GM13976 (cell line): ENCODE results near the gene MYLK.

ENCODE experiments used
- DNase-seq: peaks from one replicate; pipeline ENCODE4 v3.0.0; 2012; ENCODE audit warnings: low spot score
- CTCF ChIP-seq: IDR thresholded peaks from 2 replicates; pipeline ENCODE4 v1.5.1; 2012; ENCODE audit warnings: borderline replicate concordance, mild to moderate bottlenecking; ENCODE audit not compliant: insufficient read depth; ENCODE audit errors: extremely low read depth, missing control alignments, control extremely low read depth
- in situ Hi-C: fragments of 300-500 bp; cut with MboI; formaldehyde crosslinking; loops from one replicate; pipeline ENCODE4 v1.12.0; 2022; ENCODE audit warnings: low sequenced_read_pairs, mixed read lengths, inconsistent platforms; ENCODE audit not compliant: unreplicated experiment

Gene MYLK

DNA sequence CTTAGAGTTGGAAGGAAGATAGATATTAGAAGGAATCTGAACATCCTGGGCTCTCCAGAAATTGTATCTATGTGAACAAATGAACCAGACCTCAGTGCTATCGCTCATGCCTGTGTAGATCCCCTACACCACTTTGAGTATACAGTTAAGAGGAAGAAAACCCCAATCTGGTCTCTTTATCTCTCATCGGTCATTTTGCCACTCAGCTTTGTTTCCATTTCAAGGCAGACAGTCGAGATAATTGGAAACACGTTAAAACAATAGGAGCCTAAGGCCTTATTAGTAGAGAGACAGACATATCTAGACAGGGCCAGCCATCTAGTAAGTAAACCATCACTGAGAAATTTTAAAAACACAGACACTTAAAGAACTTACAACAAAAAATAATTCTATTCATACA lies 101.6 kb downstream of the MYLK start:
- in situ Hi-C loops = no loop called here
- no peak for TF ChIP-seq CTCF
- no peak for DNase-seq

DNA sequence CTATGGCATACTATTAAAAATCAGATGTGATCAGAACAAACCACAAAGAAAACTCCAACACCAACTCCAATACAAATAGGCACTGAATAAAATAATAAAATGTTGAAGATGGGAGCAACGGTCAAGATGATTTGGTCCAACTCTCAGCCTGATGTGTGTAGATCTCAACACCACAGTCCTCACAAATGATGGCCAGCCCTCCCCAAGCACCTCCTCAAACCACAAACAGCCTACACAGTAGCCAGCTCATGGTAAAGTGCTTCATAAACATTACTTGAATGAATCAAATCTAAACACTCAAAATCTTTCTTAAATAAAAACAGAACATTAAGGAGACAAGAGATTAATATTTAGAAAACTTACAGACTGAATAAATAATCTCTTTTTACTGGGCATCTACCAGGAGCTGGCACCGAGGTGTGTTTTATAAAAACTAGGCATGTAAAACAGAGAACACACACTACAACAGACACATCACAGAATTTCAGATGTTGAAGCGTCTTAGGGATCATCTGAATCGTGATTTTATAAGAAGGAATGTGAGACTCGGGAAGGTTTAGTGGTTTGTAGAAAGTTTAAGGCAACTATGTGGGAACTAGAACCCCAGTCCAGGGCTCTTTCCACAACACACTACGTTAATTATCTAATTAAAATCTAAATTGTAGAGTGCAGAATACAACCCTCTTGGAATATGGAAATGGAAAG lies 102.4 kb downstream of the MYLK start:
- in situ Hi-C loops = no loop called here

GRCh38 chr3:123781138-123781537 lies 103.0 kb downstream of the MYLK start:
- in situ Hi-C loops = no loop called here
- no peak for DNase-seq
- no peak for TF ChIP-seq CTCF

More for the DNA sequence above, 102.4 kb downstream of the MYLK start:
- TF ChIP-seq CTCF = no peak
- no peak for DNase-seq

- no peak for TF ChIP-seq CTCF
- in situ Hi-C loops = no loop called here
- DNase-seq = no peak
These were observed 103.5 kb downstream of the MYLK start for GRCh38 chr3:123780656-123781055.

DNA sequence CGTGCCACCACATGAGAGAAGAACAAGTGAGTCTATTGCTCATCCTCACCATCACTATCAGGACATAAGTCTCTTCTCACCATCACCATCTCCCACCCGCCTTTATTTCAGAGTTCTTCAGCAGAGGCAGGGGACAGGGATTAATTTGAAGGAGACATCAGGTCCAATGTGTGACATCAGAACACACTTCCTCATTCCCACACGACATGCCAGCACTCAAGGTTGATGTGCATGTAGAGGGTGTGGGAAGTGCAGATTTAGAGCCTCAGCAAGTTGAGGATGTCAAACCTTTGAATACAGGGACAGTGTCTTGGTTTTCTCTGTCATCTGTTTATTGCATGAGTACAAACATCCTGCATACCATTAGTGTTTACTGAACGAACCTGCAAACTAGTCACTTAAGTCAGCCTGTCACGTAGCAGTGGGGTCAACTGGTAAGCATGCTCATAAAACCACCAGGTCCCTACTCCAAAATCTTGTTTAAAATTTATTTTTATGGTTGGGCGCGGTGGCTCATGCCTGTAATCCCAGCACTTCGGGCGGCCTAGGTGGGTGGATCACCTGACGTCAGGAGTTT lies 104.4 kb downstream of the MYLK start:
- in situ Hi-C loops = no loop called here
- DNase-seq = no peak
- no peak for TF ChIP-seq CTCF

DNA sequence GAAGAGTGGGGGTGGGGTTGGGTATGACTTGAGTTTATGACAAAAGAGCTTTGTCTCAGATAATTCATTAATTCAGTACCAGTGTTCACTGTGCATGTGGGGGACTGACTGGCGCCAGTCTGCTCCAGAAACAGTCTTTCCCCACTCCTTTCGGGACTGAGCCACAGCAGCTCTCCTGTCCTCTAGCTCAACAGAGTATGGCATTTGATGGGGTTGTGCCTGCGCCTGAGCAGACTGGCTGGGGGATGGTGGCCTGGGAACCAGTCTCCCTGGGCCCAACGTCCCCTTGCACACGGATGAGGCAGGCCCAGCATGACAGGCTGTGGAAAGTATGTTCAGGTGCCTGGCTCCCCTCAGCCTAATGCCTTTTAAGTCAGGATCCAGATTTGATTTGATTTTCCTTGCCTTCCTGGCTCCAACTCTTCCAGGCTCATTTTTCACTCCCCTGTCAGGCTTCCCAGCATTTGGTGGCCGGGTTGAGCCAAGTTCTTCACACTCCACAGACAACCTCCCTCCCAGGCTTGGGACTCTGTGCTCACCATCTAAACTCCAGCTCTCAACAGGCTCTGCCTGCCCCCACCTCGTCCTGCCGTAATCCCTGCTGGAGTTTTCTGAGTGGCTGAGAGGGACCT lies 105.0 kb downstream of the MYLK start:
- no peak for TF ChIP-seq CTCF
- in situ Hi-C loops = no loop called here
- no peak for DNase-seq
